ENCODE results near the gene CDC20B.
A peak's percentile ranks its signal among the peaks of the same experiment; 100 is the strongest.

CDC20B gene, protein sequence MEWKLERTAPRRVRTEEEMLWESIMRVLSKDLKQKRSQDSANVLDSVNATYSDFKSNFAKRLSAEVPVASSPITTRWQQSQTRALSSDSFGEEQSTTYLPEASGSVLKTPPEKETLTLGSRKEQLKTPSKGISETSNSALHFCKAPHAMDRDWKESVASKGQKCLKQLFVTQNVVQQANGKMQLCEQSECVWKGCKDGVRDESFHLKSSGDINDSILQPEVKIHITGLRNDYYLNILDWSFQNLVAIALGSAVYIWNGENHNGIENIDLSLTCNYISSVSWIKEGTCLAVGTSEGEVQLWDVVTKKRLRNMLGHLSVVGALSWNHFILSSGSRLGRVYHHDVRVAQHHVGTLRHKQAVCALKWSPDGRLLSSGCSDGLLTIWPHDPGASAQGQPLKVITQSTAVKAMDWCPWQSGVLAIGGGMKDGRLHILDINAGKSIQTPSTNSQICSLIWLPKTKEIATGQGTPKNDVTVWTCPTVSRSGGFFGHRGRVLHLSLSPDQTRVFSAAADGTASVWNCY
- 0 to 0.48 reads per million in 2 donors for total RNA-seq

GRCh38 chr5:55172937-55173686, at the start of gene CDC20B:
Gene CDC20B, minus strand, starts transcription at chr5:55173177. Its CDS starts 177 bp downstream, at chr5:55173000.
- DNase-seq: peak; percentile 71

DNA sequence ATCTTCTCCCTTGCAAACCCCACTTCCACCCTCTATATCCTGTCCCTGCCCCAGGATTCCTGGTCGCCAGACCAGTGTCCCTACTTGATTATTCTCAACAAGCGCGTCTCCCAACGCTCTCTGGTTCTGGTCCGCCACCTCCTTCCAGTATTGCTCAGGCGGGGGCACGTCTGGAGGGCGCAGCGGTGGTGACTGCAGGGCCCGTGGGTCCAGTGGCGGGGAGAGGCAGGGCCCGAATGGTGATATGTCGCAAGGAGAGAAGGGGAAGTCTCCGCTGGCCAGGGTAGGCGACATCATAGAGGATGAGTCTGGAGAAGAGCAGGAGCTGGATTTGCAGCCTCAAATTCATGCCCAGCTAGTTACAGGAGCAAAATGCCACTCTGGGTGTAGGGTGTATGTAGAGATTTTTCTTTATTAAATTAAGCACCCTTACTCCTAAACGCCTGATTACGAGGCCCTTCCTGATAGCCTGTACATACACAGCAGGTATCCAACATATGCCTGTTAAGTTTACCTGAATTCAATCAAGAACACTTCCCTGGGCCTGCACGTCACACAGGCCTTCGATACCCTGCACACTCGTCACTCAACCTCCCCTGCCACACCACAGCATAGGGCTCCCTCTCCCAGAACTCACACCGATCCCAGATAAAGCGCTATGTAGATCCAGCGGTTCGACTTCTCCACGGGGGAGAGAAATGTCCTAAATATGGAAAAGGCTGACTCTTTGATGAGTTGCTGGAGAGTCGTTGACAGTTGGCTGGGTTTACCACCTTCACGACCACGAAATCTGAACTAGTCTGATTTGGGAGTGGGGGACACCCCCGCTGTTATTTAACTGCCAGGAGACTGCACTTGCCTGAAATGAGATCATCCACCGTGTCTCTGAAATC, 49.4 kb upstream of the CDC20B start:
- DNase-seq: no peak

DNA sequence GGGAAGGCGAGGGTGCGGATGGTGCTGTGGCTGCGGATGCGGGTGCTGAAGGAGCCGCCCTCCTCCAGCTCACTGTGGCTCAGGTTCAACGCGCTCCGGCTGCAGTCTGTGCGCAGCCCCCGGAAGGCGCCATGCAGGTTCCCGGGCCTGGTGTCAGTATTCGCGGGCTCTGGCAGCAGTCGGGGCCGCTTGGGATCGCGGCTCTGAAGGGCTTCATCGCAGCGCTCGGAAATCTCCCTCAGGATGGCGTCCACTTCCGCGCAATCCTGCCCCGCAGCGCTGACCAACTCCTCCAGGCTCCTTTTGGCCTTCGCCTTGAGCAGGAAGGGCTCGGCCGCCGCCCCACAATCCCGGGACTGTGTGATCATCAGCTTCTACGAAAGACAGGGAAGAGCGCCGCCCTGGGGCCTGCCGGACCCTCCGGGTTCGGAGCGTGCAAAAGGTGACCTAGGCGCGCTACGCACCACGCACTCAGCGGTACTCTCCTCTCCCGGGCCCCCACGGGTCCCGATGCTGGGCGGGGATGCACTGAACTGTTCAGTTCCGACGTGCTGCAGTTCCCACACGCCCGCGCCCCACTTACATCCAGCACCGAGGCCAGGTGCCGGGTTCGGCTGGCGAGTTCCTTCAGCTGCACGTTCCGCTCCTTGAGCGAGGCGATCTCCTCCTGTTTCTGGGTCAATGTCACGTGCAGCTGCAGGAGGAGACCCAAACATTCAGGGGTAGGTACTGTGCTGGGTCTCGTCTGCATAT, 47.6 kb upstream of the CDC20B start:
- no peak for DNase-seq

DNA sequence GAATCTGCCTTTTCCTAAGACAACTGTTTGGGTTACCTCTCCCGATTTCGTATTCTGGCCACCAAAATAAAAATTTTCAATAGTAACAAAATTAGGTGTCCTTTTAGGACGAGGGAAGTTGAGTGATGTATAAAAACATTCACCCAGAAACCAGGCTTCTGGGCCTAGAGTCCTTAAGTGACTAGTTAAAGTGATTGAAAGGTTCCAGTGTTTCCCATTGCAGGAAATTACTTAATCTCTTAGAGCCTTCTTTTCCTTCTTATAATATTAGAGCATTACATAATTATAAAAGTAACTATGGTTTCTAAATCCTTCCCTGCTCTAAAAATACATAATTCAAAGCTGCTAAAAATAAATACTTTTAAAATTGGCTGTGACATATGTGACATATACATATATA, 46.8 kb upstream of the CDC20B start:
- no peak for DNase-seq

DNA sequence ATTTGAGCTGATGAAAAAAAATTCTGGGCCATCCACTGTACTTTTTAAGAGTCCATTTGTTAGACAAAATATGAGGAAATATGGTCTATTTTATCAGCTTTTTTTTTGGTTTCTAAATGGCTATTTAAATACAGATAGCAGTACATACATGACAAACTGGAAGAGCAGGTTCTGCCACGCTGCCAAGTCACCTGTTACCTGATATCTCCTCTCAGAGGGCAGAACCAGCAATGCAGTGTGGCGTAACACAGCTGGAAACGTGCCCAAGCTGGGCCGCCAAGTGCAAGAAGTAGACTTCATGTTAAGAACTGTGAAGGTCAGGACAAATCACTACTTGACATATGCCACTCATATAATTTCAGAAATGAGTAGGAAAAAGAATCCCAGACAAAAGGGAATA, 46.0 kb upstream of the CDC20B start:
- DNase-seq: no peak

DNA sequence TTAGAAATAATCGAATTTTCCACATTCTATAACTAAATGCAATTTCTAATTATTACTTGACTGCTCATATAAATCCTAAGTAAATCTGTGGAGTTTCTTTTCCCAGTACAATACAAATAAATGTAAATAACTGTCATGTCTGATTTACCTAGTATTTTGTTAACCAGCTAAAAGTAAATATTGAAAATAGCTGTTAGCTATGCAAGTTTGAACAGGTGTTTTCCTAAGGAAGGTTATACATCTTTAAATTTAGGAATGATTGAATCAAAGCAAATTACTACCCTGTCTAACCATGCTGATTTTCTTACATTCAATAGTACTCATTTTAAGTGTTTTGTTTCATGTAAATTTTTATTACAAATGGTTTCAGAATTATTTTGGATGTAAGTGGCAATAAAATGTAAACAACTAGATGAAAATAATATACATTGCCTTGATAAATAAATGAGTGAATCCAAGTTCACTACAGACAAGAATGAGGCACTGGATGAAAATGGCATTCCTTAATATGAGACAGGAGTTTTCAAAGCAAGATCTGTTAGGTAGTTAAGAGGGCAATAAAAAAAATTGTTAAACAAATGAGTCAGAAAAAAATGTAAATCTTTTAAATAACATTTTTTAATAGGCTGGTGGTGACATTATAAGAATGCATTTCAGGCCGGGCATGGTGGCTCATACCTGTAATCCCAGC, 38.4 kb upstream of the CDC20B start:
- no peak for DNase-seq

- no peak for DNase-seq
These were observed 32.0 kb upstream of the CDC20B start for GRCh38 chr5:55205001-55205400.

DNA sequence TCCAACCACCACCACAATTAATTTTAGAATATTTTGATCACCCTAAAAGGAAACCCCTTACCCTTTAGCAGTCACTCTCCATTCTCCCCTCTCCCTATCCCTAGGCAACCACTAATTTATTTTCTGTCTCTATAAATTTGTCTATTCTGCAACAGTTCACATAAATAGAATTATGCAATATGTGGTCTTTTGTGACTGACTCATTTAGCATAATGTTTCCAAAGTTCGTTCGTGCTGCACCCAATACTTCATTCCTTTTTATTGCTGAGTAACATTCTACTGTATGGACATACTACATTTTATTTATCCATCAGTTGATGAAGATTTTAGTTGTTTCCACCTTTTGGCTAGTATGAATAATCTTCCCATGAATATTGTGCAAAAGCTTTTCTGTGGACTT, 18.2 kb upstream of the CDC20B start:
- DNase-seq: no peak

GRCh38 chr5:55188656-55189540, 15.9 kb upstream of the CDC20B start:
- DNase-seq: no peak

DNA sequence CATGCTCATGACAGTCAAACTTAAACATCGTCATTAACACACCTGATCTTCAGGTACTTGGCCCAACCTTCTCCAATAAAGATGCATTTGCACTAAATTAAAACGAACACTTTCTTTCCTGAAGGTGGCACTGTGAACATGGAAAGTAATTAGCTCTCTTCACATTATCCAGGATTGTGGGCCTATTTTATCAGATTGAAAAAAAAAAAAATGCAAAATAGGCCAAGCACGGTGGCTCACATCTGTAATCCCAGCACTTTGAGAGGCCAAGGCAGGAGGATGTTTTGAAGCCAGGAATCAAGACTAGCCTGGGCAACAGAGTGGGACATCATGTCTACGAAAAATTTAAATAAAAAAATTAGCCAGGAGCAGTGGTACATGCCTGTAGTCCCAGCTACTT, 14.4 kb upstream of the CDC20B start:
- no peak for DNase-seq

GRCh38 chr5:55180016-55180415, 7.0 kb upstream of the CDC20B start:
- no peak for DNase-seq

DNA sequence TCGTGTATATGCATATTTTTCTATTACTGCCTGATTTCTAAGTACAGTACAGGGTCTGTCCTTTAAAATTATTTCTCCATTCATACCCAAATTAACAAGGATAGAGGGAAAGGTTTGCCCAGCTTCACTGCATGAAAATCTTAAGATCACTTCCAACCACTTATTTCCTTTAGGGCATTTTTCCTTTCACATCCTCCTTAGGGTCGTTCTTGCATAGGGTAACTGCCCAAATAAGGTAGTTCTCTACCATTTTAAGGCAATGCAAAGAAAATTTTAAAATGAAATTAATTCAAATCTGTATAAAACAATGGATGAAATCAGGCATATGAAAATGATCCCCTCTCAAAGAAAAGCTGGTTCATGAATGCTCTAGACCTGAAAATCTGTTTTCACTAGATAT, 4.1 kb upstream of the CDC20B start:
- no peak for DNase-seq

DNA sequence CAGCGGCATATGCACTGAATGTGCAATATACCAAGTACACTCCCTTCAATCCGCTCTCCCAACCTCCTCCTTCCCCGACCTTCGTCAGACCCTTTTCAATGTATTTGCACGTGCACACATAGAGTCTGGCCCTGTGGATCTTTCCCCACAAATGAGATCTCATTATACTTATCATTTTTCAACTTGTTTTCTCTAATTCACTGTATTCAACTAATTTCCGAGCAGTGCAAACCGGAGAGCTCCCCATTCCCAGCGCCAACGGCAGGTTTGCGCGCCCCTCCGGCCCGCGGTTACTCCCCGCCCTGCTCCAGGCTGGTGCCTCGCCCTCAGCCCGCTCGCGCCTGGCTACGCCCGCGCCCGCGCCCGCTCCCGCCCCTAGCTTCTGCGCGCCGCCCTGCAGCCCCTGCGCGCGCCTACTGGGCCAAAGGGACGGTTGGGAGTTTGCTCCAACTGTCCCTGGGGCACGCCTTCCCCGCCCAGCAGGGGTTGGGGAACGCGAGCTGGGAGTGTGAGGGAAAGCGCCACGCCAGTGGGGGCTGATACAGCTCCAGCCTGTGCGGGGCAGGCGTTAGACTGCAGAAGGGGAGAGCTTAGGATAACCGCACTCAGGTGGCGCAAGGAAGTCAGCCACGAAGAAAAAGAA, 3.3 kb upstream of the CDC20B start:
- DNase-seq: no peak

DNA sequence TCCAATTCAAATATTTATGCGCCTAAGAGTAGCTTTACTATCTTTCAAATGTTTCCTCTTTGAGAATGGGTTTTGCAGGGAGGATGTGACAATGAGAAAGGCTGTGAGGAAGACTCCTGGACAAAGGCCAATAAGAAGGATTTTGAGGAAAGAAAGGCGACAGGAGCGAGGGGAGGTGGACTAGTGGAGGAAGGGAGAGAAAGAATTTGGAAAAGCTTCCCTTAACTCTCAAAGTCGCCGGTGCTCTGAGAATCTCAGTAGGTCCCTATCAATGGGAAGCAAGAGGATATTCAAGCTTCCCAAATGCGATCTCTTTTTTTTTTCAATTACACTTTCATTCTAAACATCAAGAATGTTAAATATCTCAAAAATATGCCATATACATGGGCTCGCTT, 2.8 kb upstream of the CDC20B start:
- DNase-seq: no peak

DNA sequence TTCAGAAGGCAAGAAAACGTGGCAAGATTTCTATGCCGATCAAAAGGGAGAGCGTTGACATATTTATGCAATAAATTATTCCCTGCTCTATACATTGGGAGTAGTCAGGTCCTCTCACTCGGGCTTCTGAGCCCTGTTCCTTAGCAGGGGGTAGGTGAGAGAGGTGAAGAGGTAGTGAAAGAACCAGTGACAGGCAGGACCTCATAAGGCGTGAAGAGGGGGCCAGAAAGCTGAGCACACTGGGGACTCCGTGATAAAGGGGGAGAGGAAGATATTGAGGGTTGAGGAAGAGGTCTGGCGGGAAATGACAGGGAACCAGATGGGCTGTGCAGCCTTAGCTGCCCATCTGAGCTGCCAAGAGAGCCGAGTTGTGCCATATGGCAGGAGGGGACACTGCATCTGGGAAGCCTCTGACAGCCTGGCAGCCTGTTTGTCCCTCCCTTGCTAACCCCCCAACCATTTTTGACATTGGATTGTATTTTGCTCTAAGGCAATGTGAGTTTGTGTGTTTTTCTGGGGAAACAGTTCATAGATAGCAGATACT, 782 bp upstream of the CDC20B start:
- DNase-seq: no peak

DNA sequence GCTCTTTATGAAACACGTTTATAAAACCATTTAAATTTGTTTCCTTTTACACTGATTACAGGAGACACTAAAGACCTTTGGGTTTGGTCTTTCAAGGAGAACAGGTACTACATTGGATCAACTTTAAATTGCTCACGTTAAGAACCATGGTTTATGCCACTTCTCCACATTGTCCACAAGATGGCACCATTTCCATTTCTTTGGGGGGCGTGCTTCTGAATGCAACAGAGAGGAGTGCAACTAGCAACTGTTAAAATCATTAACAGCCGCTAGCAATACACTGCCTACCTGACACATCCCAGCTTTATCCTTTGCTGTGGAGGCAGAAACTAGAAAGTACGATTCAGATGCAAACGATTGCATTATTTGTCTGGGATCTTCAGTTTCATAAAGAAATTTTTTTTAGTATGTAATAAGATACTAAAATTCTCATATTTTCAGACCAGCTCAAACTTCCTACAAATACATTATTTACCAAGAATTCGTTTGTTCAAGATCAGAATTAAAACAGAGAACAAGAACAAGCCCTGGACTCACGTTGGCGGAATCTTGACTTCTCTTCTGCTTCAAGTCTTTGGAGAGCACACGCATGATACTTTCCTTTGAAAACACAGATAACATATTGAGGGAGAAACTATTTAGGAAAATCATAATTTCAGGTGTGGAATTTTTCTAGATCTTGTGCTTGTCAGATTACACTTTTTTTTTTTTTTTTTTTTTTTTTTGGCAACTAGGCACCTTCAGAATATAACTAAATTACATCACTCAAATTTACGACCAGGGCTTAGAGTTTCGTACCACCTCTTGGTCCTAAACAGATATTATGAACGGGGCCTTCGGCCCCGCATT, 702 bp downstream of the CDC20B start:
- peak; percentile 30 for DNase-seq

DNA sequence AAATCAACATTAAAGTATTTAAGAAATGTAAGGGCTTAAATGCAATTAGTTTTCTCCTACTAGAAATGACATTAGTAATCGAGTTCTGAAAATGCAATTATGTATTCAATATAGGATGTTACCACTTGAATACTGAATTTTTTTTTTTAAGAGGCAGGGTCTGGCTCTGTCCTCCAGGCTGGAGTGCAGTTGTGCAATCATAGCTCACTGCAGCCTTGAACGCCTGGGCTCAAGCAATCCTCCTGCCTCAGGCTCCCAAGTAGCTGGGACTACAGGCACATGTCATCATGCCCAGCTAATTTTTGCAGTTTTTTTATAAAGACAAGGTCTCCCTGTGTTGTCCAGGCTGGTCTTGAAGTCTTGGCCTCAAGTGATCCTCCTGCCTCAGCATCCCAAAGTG, 1.5 kb downstream of the CDC20B start:
- DNase-seq: no peak

- no peak for DNase-seq
These were observed 10.3 kb downstream of the CDC20B start for GRCh38 chr5:55162666-55163065.

All from T-helper 9 cell (primary cell).